ENCODE results near the gene FAAP100.

FAAP100 gene

DNA sequence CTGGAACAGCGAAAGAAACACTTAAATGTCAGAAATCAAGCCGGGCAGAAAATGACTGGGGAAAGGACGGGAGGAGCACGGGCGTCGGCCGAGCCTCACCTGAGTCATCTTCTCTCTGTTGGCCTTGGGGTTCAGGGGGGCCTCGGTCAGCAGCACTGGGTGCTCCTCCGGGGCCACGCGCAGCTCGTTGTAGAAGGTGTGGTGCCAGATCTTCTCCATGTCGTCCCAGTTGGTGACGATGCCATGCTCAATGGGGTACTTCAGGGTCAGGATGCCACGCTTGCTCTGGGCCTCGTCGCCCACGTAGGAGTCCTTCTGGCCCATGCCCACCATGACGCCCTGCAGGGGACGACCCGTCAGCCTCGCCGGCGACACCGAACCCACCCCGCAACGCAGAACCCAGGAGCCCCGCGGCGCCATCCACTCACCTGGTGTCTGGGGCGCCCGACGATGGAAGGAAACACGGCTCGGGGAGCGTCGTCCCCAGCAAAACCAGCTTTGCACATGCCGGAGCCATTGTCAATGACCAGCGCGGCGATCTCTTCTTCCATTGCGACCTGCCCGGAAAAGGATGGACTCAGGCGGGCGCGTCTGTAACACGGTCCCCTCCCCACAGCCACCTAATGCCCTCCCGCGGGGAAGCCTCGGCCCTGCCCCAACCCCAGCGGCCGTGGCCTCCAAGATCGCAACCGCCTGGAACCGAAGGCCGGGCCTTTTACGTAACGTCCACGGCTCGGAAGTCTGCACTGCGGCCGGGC is 40.2 kb downstream of the FAAP100 start:
- DNase-seq (ENCODE audit: low spot score): no peak

DNA sequence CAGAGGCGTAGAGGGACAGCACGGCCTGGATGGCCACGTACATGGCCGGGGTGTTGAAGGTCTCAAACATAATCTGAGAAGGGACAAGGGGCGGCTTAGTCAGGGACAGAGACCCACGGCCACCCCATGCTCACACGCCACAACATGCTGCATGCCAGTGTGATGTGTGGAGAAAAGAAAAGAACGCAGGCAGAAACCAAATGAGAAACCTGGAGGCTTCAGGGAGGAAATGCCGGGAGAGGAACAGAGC is 40.7 kb downstream of the FAAP100 start:
- no peak for DNase-seq (ENCODE audit: low spot score)

DNA sequence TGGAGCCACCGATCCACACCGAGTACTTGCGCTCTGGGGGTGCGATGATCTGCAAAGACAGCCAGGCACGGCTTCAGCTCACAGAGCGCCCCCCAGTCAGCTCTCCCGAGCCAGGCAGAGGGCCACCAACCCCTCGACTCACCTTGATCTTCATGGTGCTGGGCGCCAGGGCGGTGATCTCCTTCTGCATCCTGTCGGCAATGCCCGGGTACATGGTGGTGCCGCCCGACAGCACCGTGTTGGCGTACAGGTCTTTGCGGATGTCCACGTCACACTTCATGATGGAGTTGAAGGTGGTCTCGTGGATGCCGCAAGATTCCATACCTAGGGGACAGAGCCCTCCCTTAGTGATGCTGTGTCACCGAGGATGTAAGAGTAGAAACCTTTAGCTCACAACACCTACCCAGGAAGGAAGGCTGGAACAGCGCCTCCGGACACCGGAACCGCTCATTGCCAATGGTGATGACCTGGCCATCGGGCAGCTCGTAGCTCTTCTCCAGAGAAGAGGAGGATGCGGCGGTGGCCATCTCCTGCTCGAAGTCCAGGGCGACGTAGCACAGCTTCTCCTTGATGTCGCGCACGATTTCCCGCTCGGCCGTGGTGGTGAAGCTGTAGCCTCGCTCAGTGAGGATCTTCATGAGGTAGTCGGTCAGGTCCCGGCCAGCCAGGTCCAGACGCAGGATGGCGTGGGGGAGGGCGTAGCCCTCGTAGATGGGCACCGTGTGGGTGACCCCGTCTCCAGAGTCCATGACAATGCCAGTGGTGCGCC is 41.2 kb downstream of the FAAP100 start:
- no peak for DNase-seq (ENCODE audit: low spot score)

DNA sequence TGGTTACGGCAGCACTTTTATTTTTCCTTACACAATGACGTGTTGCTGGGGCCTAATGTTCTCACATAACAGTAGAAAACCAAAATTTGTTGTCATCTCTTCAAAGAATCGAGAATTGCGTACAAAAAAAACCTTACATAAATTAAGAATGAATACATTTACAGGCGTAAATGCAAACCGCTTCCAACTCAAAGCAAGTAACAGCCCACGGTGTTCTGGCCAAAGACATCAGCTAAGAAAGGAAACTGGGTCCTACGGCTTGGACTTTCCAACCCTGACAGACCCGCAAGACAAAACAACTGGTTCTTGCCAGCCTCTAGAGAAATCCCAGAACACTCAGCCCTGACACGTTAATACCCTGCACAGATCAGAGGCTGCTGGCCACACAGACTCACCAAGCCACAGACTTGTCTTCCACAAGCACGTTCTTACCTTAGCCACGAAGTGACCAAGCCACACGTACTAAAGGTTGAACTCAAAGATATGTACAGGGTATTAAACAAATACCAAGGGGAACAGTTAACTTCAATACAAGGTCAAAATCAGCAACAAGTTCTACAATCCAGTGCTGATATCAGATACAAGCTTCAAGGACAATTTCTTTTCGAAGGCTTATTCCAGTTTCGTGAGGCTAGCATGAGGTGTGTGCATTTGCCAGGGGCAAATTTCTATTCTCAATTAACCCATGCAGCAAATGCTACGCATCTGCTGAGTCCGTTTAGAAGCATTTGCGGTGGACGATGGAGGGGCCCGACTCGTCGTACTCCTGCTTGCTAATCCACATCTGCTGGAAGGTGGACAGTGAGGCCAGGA is 42.0 kb downstream of the FAAP100 start:
- DNase-seq (ENCODE audit: low spot score): no peak

DNA sequence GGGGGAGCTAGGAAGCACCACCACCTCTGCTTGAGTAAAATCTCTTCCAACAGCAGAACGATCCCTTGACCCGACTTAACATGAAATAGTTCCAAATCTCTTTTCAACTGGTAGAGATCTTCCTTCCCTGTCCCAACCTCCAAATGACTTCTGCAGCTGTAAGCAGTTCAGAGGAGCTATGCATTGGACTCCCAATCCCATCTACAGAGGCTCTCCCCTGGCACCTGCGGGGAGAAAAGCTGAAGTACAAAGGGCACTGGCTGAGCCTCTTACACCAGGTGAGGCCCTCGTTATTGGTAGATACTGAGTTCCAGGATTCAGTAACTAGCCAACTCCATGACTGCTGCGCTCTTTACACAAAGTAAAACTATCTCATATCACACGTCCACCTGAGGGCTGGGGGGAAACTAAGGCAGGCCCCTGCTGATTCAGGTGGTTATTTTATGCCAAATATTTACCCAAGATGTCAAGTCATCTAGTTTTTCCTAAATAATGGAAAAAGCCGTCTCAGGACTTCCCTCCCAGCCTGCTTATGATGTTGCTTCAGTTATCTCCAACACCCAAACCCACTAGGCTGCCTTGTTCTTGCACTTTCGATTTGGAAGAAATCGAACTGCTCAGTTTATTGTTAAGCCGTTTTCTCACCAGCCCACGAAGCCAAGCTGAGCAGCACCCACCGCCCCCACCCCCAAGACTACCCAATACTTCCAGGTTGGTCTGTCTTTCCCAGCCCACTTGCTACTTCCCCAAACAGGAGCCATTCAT is 42.8 kb downstream of the FAAP100 start:
- peak; percentile 60 for DNase-seq (ENCODE audit: low spot score)

- DNase-seq (ENCODE audit: low spot score): peak; percentile 54
Observed at GRCh38 chr17:81508639-81509206, 43.4 kb downstream of the FAAP100 start.

- DNase-seq (ENCODE audit: low spot score): no peak
Observed at GRCh38 chr17:81503619-81504018, 48.5 kb downstream of the FAAP100 start.

DNA sequence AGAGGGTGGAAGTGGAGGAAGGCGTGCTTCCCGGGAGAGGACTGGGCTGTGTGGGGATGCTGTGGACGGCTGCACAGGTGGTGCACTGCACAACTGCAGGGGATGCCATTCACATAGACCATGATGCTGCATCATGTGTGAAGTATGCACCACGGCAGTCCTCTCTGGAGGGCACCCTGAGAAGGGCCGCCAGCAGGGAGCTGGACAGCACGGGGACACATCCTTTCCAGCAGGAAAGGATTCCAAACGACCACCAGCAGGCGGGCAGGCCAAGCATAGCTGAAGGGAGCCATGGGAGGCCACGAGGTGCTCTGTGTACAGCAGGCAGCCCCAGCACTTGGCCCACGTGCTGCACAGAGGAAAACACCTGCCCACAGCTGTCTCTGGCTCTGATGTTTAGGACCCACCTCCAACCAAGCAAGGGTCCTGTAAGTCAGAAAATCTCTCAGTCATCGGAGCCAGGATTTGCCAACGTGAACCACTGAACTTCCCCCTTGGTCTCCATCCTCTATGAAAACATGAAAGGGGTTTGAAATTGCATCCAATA is 49.6 kb downstream of the FAAP100 start:
- DNase-seq (ENCODE audit: low spot score): no peak

- DNase-seq (ENCODE audit: low spot score): no peak
Observed at GRCh38 chr17:81500047-81500446, 52.1 kb downstream of the FAAP100 start.

DNA sequence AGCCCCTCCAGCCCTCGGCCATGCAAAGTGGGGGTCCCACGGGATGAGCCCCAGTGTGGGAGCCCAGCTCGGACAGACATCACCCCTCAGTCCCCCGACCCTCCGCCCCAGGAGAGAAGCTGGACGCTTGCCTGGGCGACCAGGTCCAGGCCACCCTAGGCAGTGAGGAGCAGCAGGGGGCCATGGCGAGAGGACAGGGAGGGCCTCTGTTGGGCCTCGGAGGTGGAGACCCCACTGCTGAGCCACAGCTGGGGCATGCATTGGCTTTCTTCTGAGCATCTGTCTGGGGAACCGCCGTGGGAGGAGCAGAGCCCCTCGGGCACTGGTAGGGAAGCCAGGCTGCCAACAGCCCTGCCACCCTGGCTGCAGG is 52.6 kb downstream of the FAAP100 start:
- DNase-seq (ENCODE audit: low spot score): no peak

DNA sequence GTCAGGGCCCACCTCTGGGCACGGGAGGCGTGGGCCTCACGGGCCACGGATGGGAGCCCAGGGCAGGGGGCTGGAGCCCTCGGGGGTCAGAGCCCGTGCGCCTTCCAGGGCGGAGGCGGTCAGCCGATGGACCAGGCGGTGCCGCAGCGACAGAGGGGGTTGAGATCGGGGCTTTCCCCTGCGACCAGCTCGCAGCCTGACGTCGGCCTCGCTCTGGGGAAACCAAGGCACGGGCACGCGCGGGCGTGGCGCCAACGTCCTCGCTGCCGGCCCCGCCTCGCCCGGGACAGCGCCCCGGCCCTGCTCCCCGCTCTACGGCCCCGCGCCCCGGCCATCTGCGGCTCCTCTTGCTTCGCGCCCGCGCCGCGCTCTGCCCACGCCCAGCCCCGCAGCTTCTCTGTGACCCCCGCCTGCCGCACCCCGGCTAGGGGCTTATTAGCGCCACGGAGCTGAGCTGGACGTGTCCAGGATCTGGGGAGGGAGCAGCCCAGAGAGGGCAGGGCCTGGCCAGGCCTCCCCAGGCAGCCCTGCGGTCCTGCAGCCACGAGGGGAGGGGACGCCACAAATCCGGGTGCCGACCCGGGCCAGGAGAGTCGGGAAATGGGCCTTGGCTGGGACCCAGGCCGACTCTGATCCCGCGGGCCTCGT is 53.1 kb downstream of the FAAP100 start:
- DNase-seq (ENCODE audit: low spot score): no peak

- DNase-seq (ENCODE audit: low spot score): no peak
Observed at GRCh38 chr17:81494626-81495377, 57.4 kb downstream of the FAAP100 start.

DNA sequence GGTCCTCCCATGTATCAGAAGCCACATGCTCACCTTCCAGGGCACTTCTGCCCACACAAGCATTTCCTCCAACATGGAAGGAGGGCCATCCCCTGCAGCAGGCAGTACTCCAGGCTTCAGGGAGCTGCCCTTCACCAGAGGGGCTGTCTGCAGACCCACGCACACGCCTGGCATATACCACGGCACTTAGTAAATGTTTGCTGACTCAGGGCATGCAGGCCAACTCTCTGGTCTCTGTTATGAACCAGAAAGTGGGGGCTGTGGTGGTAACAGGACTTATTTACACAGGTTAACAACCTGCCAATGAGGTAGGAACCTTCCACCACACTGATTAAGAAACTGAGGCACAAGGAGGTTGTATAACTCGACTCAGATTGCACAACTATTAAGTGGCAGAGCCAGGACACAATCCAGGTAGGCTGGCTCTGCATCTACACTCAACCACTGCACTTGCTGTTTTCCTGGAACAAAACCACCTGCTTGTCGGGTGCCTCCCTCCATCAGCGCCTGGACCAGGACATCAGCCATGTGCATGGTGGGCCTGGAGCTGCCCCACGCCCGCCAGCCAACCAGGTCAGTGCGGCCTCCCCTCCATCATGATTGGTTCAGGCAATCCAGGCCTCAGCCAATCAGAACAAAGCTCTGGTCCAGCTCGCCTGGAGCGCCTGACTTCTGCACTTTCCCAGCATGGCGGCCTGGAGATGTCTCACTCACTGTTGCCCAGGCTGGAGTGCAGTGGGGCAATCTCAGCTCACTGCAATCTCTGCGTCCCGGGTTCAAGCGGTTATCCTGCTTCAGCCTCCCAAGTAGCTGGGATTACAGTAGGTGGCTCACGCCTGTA is 58.7 kb downstream of the FAAP100 start:
- DNase-seq (ENCODE audit: low spot score): no peak

DNA sequence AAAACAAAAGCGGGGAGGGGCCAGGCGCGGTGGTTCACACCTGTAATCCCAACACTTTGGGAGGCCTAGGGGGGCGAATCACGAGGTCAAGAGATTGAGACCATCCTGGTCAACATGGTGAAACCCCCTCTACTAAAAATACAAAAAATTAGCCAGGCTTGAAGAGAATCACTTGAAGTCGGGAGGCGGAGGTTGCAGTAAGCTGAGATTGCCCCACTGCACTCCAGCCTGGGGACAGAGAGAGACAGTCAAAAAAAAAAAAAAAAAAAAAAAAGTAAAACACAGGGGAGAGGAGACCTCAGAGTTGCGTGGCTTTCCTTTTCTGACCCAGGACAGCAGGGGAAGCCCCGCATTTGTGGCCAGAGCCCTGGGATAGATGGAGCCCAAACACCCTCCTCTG is 59.4 kb downstream of the FAAP100 start:
- no peak for DNase-seq (ENCODE audit: low spot score)

DNA sequence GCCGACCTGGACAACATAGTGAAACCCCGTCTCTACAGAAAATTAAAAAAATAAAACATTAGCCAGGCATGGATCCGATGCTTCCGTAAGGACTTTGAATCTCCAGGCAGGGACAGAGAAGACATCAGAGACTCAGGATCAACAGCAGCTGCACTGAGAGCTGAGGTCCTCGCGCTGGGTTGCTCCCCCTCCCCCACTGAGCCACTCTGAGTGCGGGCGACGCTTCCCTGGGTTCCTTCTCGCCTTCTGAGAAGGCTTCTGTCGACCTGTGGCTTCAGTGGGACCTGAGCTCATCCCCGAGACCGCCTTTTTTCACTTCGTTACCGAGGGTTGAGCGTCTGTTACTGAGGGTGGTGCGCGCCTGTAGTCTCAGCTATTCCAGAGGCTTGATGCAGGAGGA is 60.0 kb downstream of the FAAP100 start:
- DNase-seq (ENCODE audit: low spot score): no peak

- no peak for DNase-seq (ENCODE audit: low spot score)
Observed at GRCh38 chr17:81491761-81492160, 60.4 kb downstream of the FAAP100 start.

DNA sequence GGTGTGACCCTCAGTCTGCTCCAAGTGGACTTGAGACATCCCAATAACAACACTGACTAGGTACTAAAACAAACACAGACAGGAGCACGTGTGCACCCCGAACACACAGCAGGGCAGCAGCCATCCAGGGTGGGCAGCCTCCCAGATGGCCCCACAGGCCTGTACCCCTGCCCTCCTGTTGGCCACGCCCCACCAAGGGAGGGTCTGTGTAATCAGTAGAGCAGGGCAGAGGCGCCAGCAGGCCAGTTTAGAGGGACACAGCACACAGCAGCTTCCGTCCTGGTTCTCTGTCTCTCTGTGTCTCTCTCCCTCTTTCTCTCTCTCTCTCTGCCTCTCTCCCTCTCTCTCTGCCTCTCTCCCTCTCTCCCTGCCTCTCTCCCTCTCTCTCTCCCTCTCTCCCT is 61.0 kb downstream of the FAAP100 start:
- DNase-seq (ENCODE audit: low spot score): peak; percentile 32

GRCh38 chr17:81489998-81490992 is 61.9 kb downstream of the FAAP100 start:
- no peak for DNase-seq (ENCODE audit: low spot score)
